Left ventricle myocardium inferior (tissue), 1 donor: ENCODE data around the gene ANKH. TPM values are rescaled to one million over a fixed set of nuclear protein-coding genes. Genes with fewer than 3 reads are reported as not detected.
"Not testable (repeated sequence)": the region's sequence is repeated elsewhere in the genome, so short reads cannot be mapped to it uniquely, and the experiment has no call there.

Experiments
- DNase-seq: peaks from one replicate; pipeline ENCODE4 v3.0.0-alpha.2; 2020
- H3K27ac ChIP-seq: fragments of 200-600 bp; replicated peaks from 2 replicates; pipeline ENCODE4 v1.8.0; 2021
- H3K27me3 ChIP-seq: fragments of 200-600 bp; 2 replicates; pipeline ENCODE4 v1.8.0; 2021; ENCODE audit warnings: low read depth
- H3K36me3 ChIP-seq: fragments of 200-600 bp; 2 replicates; pipeline ENCODE4 v1.8.0; 2021
- H3K4me1 ChIP-seq: fragments of 200-600 bp; 2 replicates; pipeline ENCODE4 v1.8.0; 2021
- H3K4me3 ChIP-seq: fragments of 200-600 bp; 2 replicates; pipeline ENCODE4 v1.8.0; 2021; ENCODE audit warnings: mild to moderate bottlenecking, moderate library complexity
- H3K9me3 ChIP-seq: fragments of 200-600 bp; replicated peaks from 2 replicates; pipeline ENCODE4 v1.8.0; 2021
- CTCF ChIP-seq: fragments of 200-600 bp; IDR thresholded peaks from 2 replicates; pipeline ENCODE4 v1.8.0; 2021; ENCODE audit warnings: antibody characterized with exemption, mild to moderate bottlenecking, borderline replicate concordance
- intact Hi-C: fragments of 100-400 bp; cut with micrococcal nuclease; formaldehyde crosslinking; loops from one replicate; pipeline ENCODE4 v1.11.0; 2022
- total RNA-seq: library from RNA; stranded (reverse); fragmentation: NEBNext Ultra II Directional; extraction: Animal tissue kit (Norgen Biotek cat#: 25700); gene quantifications from one replicate; pipeline ENCODE4 v1.2.1, GENCODE V29; 2021
- donor health status: DM: no; HTN: yes; CAD: no; lungs with severe emphysema.

Gene ANKH
- total RNA-seq, 1 donor from 2014 or later, result 227 TPM

- Histone ChIP-seq H3K4me1 (peaks cover 37% of the 10 kb centered on the region), H3K4me3 (no peak overlapping the region), H3K27me3 (no peaks in the 10 kb centered on the region), H3K36me3 (no peaks in the 10 kb centered on the region), H3K27ac (no peak overlapping the region), H3K9me3 (no peaks in the 10 kb centered on the region)
- intact Hi-C loops, result loop anchor here (10.0 kb wide), 1 partner anchor 115 kb away; no protein-coding TSS in a partner anchor
- no peak for DNase-seq
- no peak for TF ChIP-seq CTCF
Measured at GRCh38 chr5:14879393-14879792, 7.8 kb upstream of the ANKH start.

- H3K4me3 ChIP-seq, H3K27ac ChIP-seq, H3K36me3 ChIP-seq, H3K27me3 ChIP-seq, DNase-seq, H3K9me3 ChIP-seq: not testable (repeated sequence)
- intact Hi-C loops, result loop anchor here (10.0 kb wide), 1 partner anchor 117 kb away; no protein-coding TSS in a partner anchor
- H3K4me1 ChIP-seq, result peaks cover 28% of the 10 kb centered on the region
Measured at GRCh38 chr5:14878192-14878591, 6.6 kb upstream of the ANKH start.

GRCh38 chr5:14876095-14876494, 4.5 kb upstream of the ANKH start:
- TF ChIP-seq CTCF, result no peak
- no peaks in the 10 kb centered on the region for H3K36me3 ChIP-seq
- H3K4me3 ChIP-seq, result no peak overlapping the region
- DNase-seq, result no peak
- intact Hi-C loops, result loop anchor here (10.0 kb wide), 1 partner anchor 119 kb away; no protein-coding TSS in a partner anchor
- no peak overlapping the region for H3K27ac ChIP-seq
- peaks cover 22% of the 10 kb centered on the region for H3K4me1 ChIP-seq
- no peaks in the 10 kb centered on the region for H3K9me3 ChIP-seq
- no peaks in the 10 kb centered on the region for H3K27me3 ChIP-seq

GRCh38 chr5:14873790-14874189, 2.2 kb upstream of the ANKH start:
- Histone ChIP-seq H3K27ac (peak overlapping the region; percentile 99), H3K9me3 (no peaks in the 10 kb centered on the region), H3K27me3 (no peaks in the 10 kb centered on the region), H3K4me1 (peaks cover 37% of the 10 kb centered on the region), H3K4me3 (no peak overlapping the region), H3K36me3 (no peaks in the 10 kb centered on the region)
- no peak for DNase-seq
- no peak for TF ChIP-seq CTCF
- intact Hi-C loops, result loop anchor here (10.0 kb wide), 1 partner anchor 121 kb away; no protein-coding TSS in a partner anchor

GRCh38 chr5:14873093-14873492, 1.5 kb upstream of the ANKH start:
- Histone ChIP-seq H3K27ac (peak overlapping the region; percentile 99), H3K4me1 (peaks cover 44% of the 10 kb centered on the region)

More at GRCh38 chr5:14873093-14873492, 1.5 kb upstream of the ANKH start:
- intact Hi-C loops, result loop anchor here (10.0 kb wide), 1 partner anchor 122 kb away; no protein-coding TSS in a partner anchor
- H3K4me3 ChIP-seq, result peak overlapping the region; percentile 91
- no peaks in the 10 kb centered on the region for H3K27me3 ChIP-seq
- no peaks in the 10 kb centered on the region for H3K9me3 ChIP-seq
- no peak for TF ChIP-seq CTCF
- H3K36me3 ChIP-seq, result no peaks in the 10 kb centered on the region
- peak; percentile 21 for DNase-seq
